ENCODE data around the gene AQP12B. TPM values are rescaled to one million over a fixed set of nuclear protein-coding genes. Genes with fewer than 3 reads are reported as not detected.

The AQP12B gene
- total and polyA plus RNA-seq, 2 of the 13 experiments (the other 11 are each of a cell fraction or from before 2014, with no cell fraction given), result not detected

GRCh38 chr2:240717681-240718581 lies 35.2 kb upstream of the AQP12B start (continued):
- TF ChIP-seq THAP8 (CRISPR knock-in tag; IDR thresholded peaks at IDR 0.05; ENCODE audit: borderline replicate concordance), result no peak
- TF ChIP-seq ZNF777 (CRISPR knock-in tag; IDR thresholded peaks at IDR 0.05), result no peak
- TF ChIP-seq ZNF513 (CRISPR knock-in tag; conservative IDR thresholded peaks at IDR 0.05), result no peak
- no peak for TF ChIP-seq RARA (CRISPR knock-in tag; IDR thresholded peaks at IDR 0.05)
- no peak for TF ChIP-seq ZNF441 (CRISPR knock-in tag; IDR thresholded peaks at IDR 0.05; ENCODE audit: borderline replicate concordance)
- no peak for TF ChIP-seq ZNF224 (CRISPR knock-in tag; IDR thresholded peaks at IDR 0.05)
- no peak for TF ChIP-seq SNAPC5 (CRISPR knock-in tag; IDR thresholded peaks at IDR 0.05; ENCODE audit: borderline replicate concordance)
- no peak for TF ChIP-seq NFIB (CRISPR knock-in tag; IDR thresholded peaks at IDR 0.05; ENCODE audit: borderline replicate concordance)
- TF ChIP-seq ZNF326 (CRISPR knock-in tag; IDR thresholded peaks at IDR 0.05; ENCODE audit: borderline replicate concordance), result no peak

- Histone ChIP-seq H3K36me3 (replicated peaks in 1 of 2; ENCODE audit: control insufficient read depth in 1 of 2, insufficient read depth in 2 of 2, low read length in 2 of 2) (no peaks in the 10 kb centered on the region), H3K27me3 (ENCODE audit: control insufficient read depth in 1 of 2, insufficient read depth in 2 of 2, low read length in 2 of 2) (peaks cover 64 to 99% of the 10 kb centered on the region in 2 experiments), H3K27ac (ENCODE audit: extremely low read length, insufficient read depth, low read length) (no peak overlapping the region), H3K4me2 (ENCODE audit: low read depth, low read length) (no peak overlapping the region), H4K20me1 (ENCODE audit: insufficient read depth, low read length) (no peaks in the 10 kb centered on the region; the same call in 1 of the 2 replicates), H2AFZ (ENCODE audit: low read length) (no peak overlapping the region), H3K4me1 (ENCODE audit: insufficient read depth, low read length) (no peaks in the 10 kb centered on the region), H3K79me2 (ENCODE audit: insufficient read depth, low read length) (no peaks in the 10 kb centered on the region), H3K4me3 (replicated peaks in 1 of 3; ENCODE audit: insufficient read depth in 1 of 3, low read depth in 2 of 3, low read length in 3 of 3) (no peak overlapping the region), H3K9me3 (ENCODE audit: low read length) (no peaks in the 10 kb centered on the region), H3K9ac (ENCODE audit: insufficient read depth, low read depth, low read length) (no peak overlapping the region)
- FAIRE-seq, result no peak
- BruUV-seq (replicated peaks), result no TSS peak
- intact Hi-C loops (cut with micrococcal nuclease; ENCODE audit: unreplicated experiment), result no loop called here
- TF ChIP-seq MTF2 (CRISPR knock-in tag; IDR thresholded peaks at IDR 0.05; ENCODE audit: borderline replicate concordance) (peak; percentile 27; the same call in 1 of the 2 replicates), HCFC1 (IDR thresholded peaks at IDR 0.05; ENCODE audit: low read depth, low read length) (no peak)
- CTCF ChIA-PET (ENCODE audit: low intra/inter-chr PET ratio, low total read pairs), result no interaction called here
- WGBS (ENCODE audit: low lambda C conversion rate), result 14% methylated on average over 14 of the region's 18 CpGs
- DNase-seq (ENCODE audit: low spot score), result no peak
- POLR2A ChIA-PET, result no interaction called here
- no peak for ATAC-seq
- in situ Hi-C loops (cut with HindIII; ENCODE audit: extremely low pct_ligation_motif_present, low pct_unique_long_range_greater_than_20kb), result no loop called here
These were observed 34.5 kb upstream of the AQP12B start for GRCh38 chr2:240717181-240717641.

Data from HepG2 (cell line).